Stomach (tissue), 4 donors: ENCODE results near the gene LILRB4.

Experiments
- CTCF ChIP-seq, 7 experiments: fragments of 450-650 bp in 4 of 7; fragments of 200-600 bp in 3 of 7; sonication (generic) in 3 of 7; IDR thresholded peaks; one replicate each; pipeline ENCODE4 v1.5.1; 2016 to 2019; ENCODE audit warnings: antibody characterized with exemption in 7 of 7, control low read depth in 2 of 7, mild to moderate bottlenecking in 1 of 7
- EP300 ChIP-seq: sonication (generic); formaldehyde crosslinking; IDR thresholded peaks from one replicate; pipeline ENCODE4 v1.6.1; 2017; ENCODE audit warnings: antibody characterized with exemption
- POLR2A ChIP-seq, 4 donors: fragments of 450-650 bp; IDR thresholded peaks; one replicate each; pipeline ENCODE4 v1.6.1; 2016; ENCODE audit warnings: antibody characterized with exemption in 4 of 4, control low read depth in 2 of 4, mild to moderate bottlenecking in 1 of 4, moderate library complexity in 1 of 4
- POLR2AphosphoS5 ChIP-seq, 3 donors: sonication (generic); formaldehyde crosslinking; IDR thresholded peaks; one replicate each; pipeline ENCODE4 v1.6.1; 2016; ENCODE audit warnings: antibody characterized with exemption in 3 of 3

GRCh38 chr19:54692298-54692615, 29.5 kb downstream of the LILRB4 start:
- no peak for TF ChIP-seq POLR2AphosphoS5 (IDR thresholded peaks at IDR 0.05)
- no peak for TF ChIP-seq CTCF (IDR thresholded peaks at IDR 0.05)
- no peak for TF ChIP-seq EP300
- no peak for TF ChIP-seq POLR2A (IDR thresholded peaks at IDR 0.05)
